GM23248 (cell line): ENCODE measurements around the gene NDUFS6.

Source experiments
- EZH2 ChIP-seq: fragments of 200-600 bp; sonication (generic); IDR thresholded peaks from 2 replicates; pipeline ENCODE4 v1.6.1; 2018; ENCODE audit warnings: antibody characterized with exemption, mild to moderate bottlenecking; ENCODE audit not compliant: insufficient read depth, poor library complexity, severe bottlenecking
- EZH2phosphoT487 ChIP-seq: fragments of 200-600 bp; sonication (generic); IDR thresholded peaks from 2 replicates; pipeline ENCODE4 v1.6.1; 2018; ENCODE audit warnings: antibody characterized with exemption, moderate library complexity, mild to moderate bottlenecking, low read depth; ENCODE audit not compliant: insufficient read depth

- TF ChIP-seq EZH2 = no peak
- no peak for TF ChIP-seq EZH2phosphoT487
Observed at GRCh38 chr5:1769752-1770442, 31.3 kb upstream of the NDUFS6 start.
